Kidney epithelial cell (primary cell): ENCODE results near the gene CNPY1. TPM values are rescaled to one million over a fixed set of nuclear protein-coding genes. Genes with fewer than 3 reads are reported as not detected.

ENCODE experiments used
- DNase-seq: peaks from one replicate; pipeline ENCODE4 v3.0.0-alpha.2; 2010; ENCODE audit warnings: low read depth
- H3K27me3 ChIP-seq: 2 replicates; pipeline ENCODE4 v1.6.0; 2011; ENCODE audit warnings: low read length; ENCODE audit not compliant: control insufficient read depth, insufficient read depth
- H3K36me3 ChIP-seq: 2 replicates; pipeline ENCODE4 v1.5.1; 2011; ENCODE audit warnings: low read length; ENCODE audit not compliant: control insufficient read depth, insufficient read depth
- H3K4me3 ChIP-seq: 2 replicates; pipeline ENCODE4 v1.5.1; 2011; ENCODE audit warnings: low read depth, mild to moderate bottlenecking, control low read depth, low read length
- CTCF ChIP-seq: IDR thresholded peaks from 2 replicates; pipeline ENCODE4 v1.5.1; 2011; ENCODE audit warnings: mild to moderate bottlenecking, moderate library complexity, low read length, control low read depth, inconsistent platforms; ENCODE audit not compliant: insufficient read depth, poor library complexity, severe bottlenecking
- total RNA-seq: library from RNA; depleted of rRNA; stranded (reverse); fragments of >200 nt; gene quantifications from 2 replicates; pipeline ENCODE4 v1.2.3, GENCODE V29; 2015

CNPY1 gene
- total RNA-seq, 1 donor from 2014 or later, result not detected

- peaks cover 7% of the 10 kb centered on the region for H3K27me3 ChIP-seq
- no peak overlapping the region for H3K4me3 ChIP-seq
- H3K36me3 ChIP-seq, result no peaks in the 10 kb centered on the region
These were observed 28.9 kb downstream of the CNPY1 start for GRCh38 chr7:155517452-155517851.

GRCh38 chr7:155516466-155516865 lies 29.9 kb downstream of the CNPY1 start:
- Histone ChIP-seq H3K27me3 (peaks cover 9% of the 10 kb centered on the region), H3K4me3 (no peak overlapping the region), H3K36me3 (no peaks in the 10 kb centered on the region)
- no peak for TF ChIP-seq CTCF
- DNase-seq, result no peak

More at GRCh38 chr7:155517452-155517851, 28.9 kb downstream of the CNPY1 start:
- no peak for DNase-seq
- TF ChIP-seq CTCF, result no peak

GRCh38 chr7:155515318-155515717 lies 31.0 kb downstream of the CNPY1 start:
- Histone ChIP-seq H3K27me3 (peaks cover 13% of the 10 kb centered on the region), H3K36me3 (no peaks in the 10 kb centered on the region), H3K4me3 (no peak overlapping the region)
- DNase-seq, result no peak
- no peak for TF ChIP-seq CTCF

GRCh38 chr7:155514296-155514695 lies 32.1 kb downstream of the CNPY1 start:
- Histone ChIP-seq H3K4me3 (no peak overlapping the region), H3K36me3 (no peaks in the 10 kb centered on the region), H3K27me3 (peaks cover 24% of the 10 kb centered on the region)
- DNase-seq, result no peak
- TF ChIP-seq CTCF, result no peak

- no peaks in the 10 kb centered on the region for H3K36me3 ChIP-seq
- DNase-seq, result no peak
- H3K27me3 ChIP-seq, result peaks cover 29% of the 10 kb centered on the region
- no peak for TF ChIP-seq CTCF
- no peak overlapping the region for H3K4me3 ChIP-seq
These were observed 32.6 kb downstream of the CNPY1 start for GRCh38 chr7:155513543-155514285.
